IMR-90 (cell line): ENCODE measurements around the gene PTPRH. TPM values are rescaled to one million over a fixed set of nuclear protein-coding genes. Genes with fewer than 3 reads are reported as not detected.

Source experiments
- ATAC-seq: fragments of 200-7000 bp; cut with Tn5 transposase; 2 replicates; pipeline ENCODE4 v1.9.1; 2020; ENCODE audit warnings: low read depth, mild to moderate bottlenecking, moderate library complexity
- BruUV-seq: library from RNA; stranded (reverse); fragments of 400-500 nt; replicated peaks from 2 replicates; lab custom pipeline; 2021; lab: Mats Ljungman, UMichigan
- CTCF ChIA-PET: fragments of 300-600 bp; formaldehyde crosslinking; extraction: SDS; loops from one replicate; lab custom pipeline; 2021; ENCODE audit warnings: antibody characterized with exemption; lab: Yijun Ruan, JAX
- POLR2A ChIA-PET: fragments of 300-600 bp; sonication (Branson Sonifier 250); formaldehyde crosslinking; loops from one replicate; lab custom pipeline; 2022; ENCODE audit warnings: antibody characterized with exemption; ENCODE audit not compliant: unreplicated experiment; lab: Charles Lee
- DNase-seq: peaks from one replicate; pipeline ENCODE4 v3.0.0; 2013
- H2AFZ ChIP-seq: replicated peaks from 2 replicates; pipeline ENCODE3; 2013; ENCODE audit warnings: low read length, mild to moderate bottlenecking; ENCODE audit not compliant: poor library complexity
- H2AK5ac ChIP-seq: 2 replicates; pipeline ENCODE4 v1.6.1; 2013; ENCODE audit warnings: low read depth, low read length, inconsistent platforms
- H2AK9ac ChIP-seq: replicated peaks from 2 replicates; pipeline ENCODE3; 2013; ENCODE audit warnings: mild to moderate bottlenecking, low read depth, low read length, moderate library complexity; ENCODE audit not compliant: poor library complexity
- H2BK120ac ChIP-seq: 2 replicates; pipeline ENCODE4 v1.6.1; 2013; ENCODE audit warnings: low read depth, low read length, inconsistent platforms
- H2BK15ac ChIP-seq: 3 replicates; pipeline ENCODE4 v1.6.1; 2013; ENCODE audit warnings: low read depth, low read length, inconsistent platforms
- H2BK20ac ChIP-seq: 2 replicates; pipeline ENCODE4 v1.6.1; 2013; ENCODE audit warnings: low read depth, mild to moderate bottlenecking, inconsistent platforms, low read length, moderate library complexity
- H2BK5ac ChIP-seq: 2 replicates; pipeline ENCODE4 v1.6.1; 2013; ENCODE audit warnings: mild to moderate bottlenecking, low read depth, low read length, inconsistent platforms; ENCODE audit not compliant: poor library complexity, severe bottlenecking
- H3K14ac ChIP-seq: replicated peaks from 2 replicates; pipeline ENCODE4 v1.6.1; 2013; ENCODE audit warnings: low read depth, low read length, inconsistent platforms
- H3K18ac ChIP-seq: 2 replicates; pipeline ENCODE4 v1.6.1; 2013; ENCODE audit warnings: low read depth, low read length, control low read depth
- H3K23ac ChIP-seq: 2 replicates; pipeline ENCODE4 v1.6.1; 2013; ENCODE audit warnings: low read depth, low read length, inconsistent platforms
- H3K27ac ChIP-seq: 2 replicates; pipeline ENCODE4 v1.5.1; 2013; ENCODE audit warnings: mild to moderate bottlenecking, control low read depth, low read length; ENCODE audit not compliant: insufficient read depth
- H3K27me3 ChIP-seq: 2 replicates; pipeline ENCODE4 v1.6.1; 2013; ENCODE audit warnings: low read length; ENCODE audit not compliant: control insufficient read depth, insufficient read depth
- H3K36me3 ChIP-seq: 2 replicates; pipeline ENCODE4 v1.6.1; 2013; ENCODE audit warnings: low read length, mixed read lengths; ENCODE audit not compliant: control insufficient read depth, insufficient read depth
- H3K4ac ChIP-seq: 2 replicates; pipeline ENCODE4 v1.6.1; 2013; ENCODE audit warnings: low read depth, low read length, inconsistent platforms
- H3K4me1 ChIP-seq: 2 replicates; pipeline ENCODE4 v1.6.1; 2013; ENCODE audit warnings: low read length, mixed read lengths; ENCODE audit not compliant: control insufficient read depth, insufficient read depth
- H3K4me2 ChIP-seq: 2 replicates; pipeline ENCODE4 v1.6.1; 2013; ENCODE audit warnings: low read depth, mild to moderate bottlenecking, control low read depth, low read length, moderate library complexity
- H3K4me3 ChIP-seq: 2 replicates; pipeline ENCODE4 v1.5.1; 2013; ENCODE audit warnings: low read depth, mild to moderate bottlenecking, control low read depth, low read length, moderate library complexity; ENCODE audit not compliant: insufficient read depth
- H3K56ac ChIP-seq: 2 replicates; pipeline ENCODE4 v1.6.1; 2013; ENCODE audit warnings: low read length, inconsistent platforms; ENCODE audit not compliant: insufficient read depth; ENCODE audit errors: extremely low read depth
- H3K79me1 ChIP-seq, 2 experiments: 2 replicates each; pipeline ENCODE4 v1.6.1; 2013; ENCODE audit warnings: low read length in 2 of 2, inconsistent platforms in 1 of 2, low read depth in 1 of 2
- H3K9ac ChIP-seq: 2 replicates; pipeline ENCODE4 v1.6.1; 2013; ENCODE audit warnings: low read depth, low read length, control low read depth
- H3K9me1 ChIP-seq: 2 replicates; pipeline ENCODE4 v1.6.1; 2013; ENCODE audit warnings: low read length, inconsistent platforms; ENCODE audit not compliant: insufficient read depth
- H3K9me3 ChIP-seq: 2 replicates; pipeline ENCODE4 v1.6.1; 2013; ENCODE audit warnings: low read length; ENCODE audit not compliant: control insufficient read depth, insufficient read depth
- H4K20me1 ChIP-seq: 2 replicates; pipeline ENCODE4 v1.6.1; 2013; ENCODE audit warnings: low read length, inconsistent platforms; ENCODE audit not compliant: insufficient read depth
- H4K5ac ChIP-seq: 2 replicates; pipeline ENCODE4 v1.6.1; 2013; ENCODE audit warnings: mild to moderate bottlenecking, low read depth, low read length, control low read depth
- H4K8ac ChIP-seq, 2 experiments: 2 replicates each; pipeline ENCODE4 v1.6.1; 2013; ENCODE audit warnings: low read depth in 2 of 2, low read length in 2 of 2, control low read depth in 1 of 2, inconsistent platforms in 1 of 2
- H4K91ac ChIP-seq: 2 replicates; pipeline ENCODE4 v1.6.1; 2013; ENCODE audit warnings: low read depth, low read length, inconsistent platforms; ENCODE audit not compliant: insufficient read depth
- CEBPB ChIP-seq: IDR thresholded peaks from 2 replicates; pipeline ENCODE4 v1.6.1; 2012; ENCODE audit warnings: low read depth, low read length, improper control_type of control experiment
- CHD1 ChIP-seq: IDR thresholded peaks from 2 replicates; pipeline ENCODE4 v1.6.1; 2012; ENCODE audit warnings: low read depth, low read length, improper control_type of control experiment
- ELK1 ChIP-seq: fragments of 150-350 bp; IDR thresholded peaks from 2 replicates; pipeline ENCODE4 v1.6.1; 2016; ENCODE audit warnings: low read depth, mild to moderate bottlenecking, low read length, moderate library complexity, borderline replicate concordance
- FOS ChIP-seq: fragments of 150-350 bp; IDR thresholded peaks from 2 replicates; pipeline ENCODE4 v1.6.1; 2016; ENCODE audit warnings: low read depth, low read length
- MAZ ChIP-seq: IDR thresholded peaks from 2 replicates; pipeline ENCODE4 v1.6.1; 2012; ENCODE audit warnings: low read depth, mild to moderate bottlenecking, low read length, improper control_type of control experiment, moderate library complexity, borderline replicate concordance
- MXI1 ChIP-seq: IDR thresholded peaks from 2 replicates; pipeline ENCODE4 v1.6.1; 2012; ENCODE audit warnings: low read depth, mild to moderate bottlenecking, low read length, moderate library complexity, borderline replicate concordance
- NFE2L2 ChIP-seq: fragments of 150-350 bp; IDR thresholded peaks from 2 replicates; pipeline ENCODE4 v1.6.1; 2016; ENCODE audit warnings: low read depth, mild to moderate bottlenecking, low read length
- POLR2A ChIP-seq: IDR thresholded peaks from 2 replicates; pipeline ENCODE4 v1.6.1; 2012; ENCODE audit warnings: mild to moderate bottlenecking, low read depth, low read length
- RAD21 ChIP-seq: IDR thresholded peaks from 2 replicates; pipeline ENCODE4 v1.6.1; 2012; ENCODE audit warnings: low read length, improper control_type of control experiment
- SMC3 ChIP-seq: fragments of 150-350 bp; IDR thresholded peaks from 2 replicates; pipeline ENCODE4 v1.6.1; 2016; ENCODE audit warnings: low read depth, mild to moderate bottlenecking, antibody characterized with exemption, low read length, moderate library complexity
- WGBS, 2 experiments: methylation state at CpG; one replicate each; pipeline versions ENCODE4 v1.1.5 to v1.1.7; 2013; ENCODE audit warnings: missing lambda C conversion rate in 2 of 2; ENCODE audit not compliant: insufficient read length in 1 of 2; ENCODE audit errors: extremely low coverage in 2 of 2; 5-methylcytosine and 5-hydroxymethylcytosine counted together
- dilution Hi-C: fragments of 300-500 bp; cut with HindIII; formaldehyde crosslinking; loops from one replicate; pipeline ENCODE4 v1.14.3; 2018; ENCODE audit warnings: low sequenced_read_pairs; ENCODE audit not compliant: unreplicated experiment
- in situ Hi-C: fragments of 300-500 bp; cut with MboI; formaldehyde crosslinking; loops from 3 replicates; pipeline ENCODE4 v1.14.3; 2019; ENCODE audit warnings: low sequenced_read_pairs, inconsistent platforms, mixed read lengths
- intact Hi-C: fragments of 100-400 bp; cut with micrococcal nuclease; formaldehyde crosslinking; loops from 2 replicates; pipeline ENCODE4 v1.10.0; 2022
- polyA plus RNA-seq, 3 experiments: library from polyadenylated mRNA; depleted of rRNA; stranded (reverse); fragments of >200 nt; gene quantifications; 2 replicates each; pipeline ENCODE4 v1.2.3, GENCODE V29; 2012; ENCODE audit warnings: low replicate concordance in 1 of 3
- total RNA-seq: library from RNA; depleted of rRNA; stranded (reverse); fragments of >200 nt; gene quantifications from 2 replicates; pipeline ENCODE4 v1.2.3, GENCODE V29; 2012
- TF ChIP-seq, protein P1 (sequence below): fragments of 150-350 bp; IDR thresholded peaks from 2 replicates; pipeline ENCODE4 v1.6.1; 2017; ENCODE audit warnings: mild to moderate bottlenecking, antibody characterized with exemption, low read length, low read depth

PTPRH gene
- total and polyA plus RNA-seq, 2 of the 4 experiments (the other 2 are of a cell fraction): 1.3 to 3.4 TPM

GRCh38 chr19:55227241-55228014, 18.1 kb upstream of the PTPRH start:
- WGBS, 2 experiments: 96% methylated on average over 15 of the region's 25 CpGs; no CpG with 5 or more reads in 1 of the 2 experiments
- Histone ChIP-seq H3K18ac (no peak overlapping the region), H3K4me2 (no peak overlapping the region), H3K23ac (no peak overlapping the region), H2BK120ac (no peak overlapping the region), H3K4me1 (no peaks in the 10 kb centered on the region), H2BK20ac (no peak overlapping the region), H3K79me1 (peaks cover 0 to 3% of the 10 kb centered on the region in 2 experiments; a peak in 1 of 4 replicates), H3K36me3 (peaks cover 45% of the 10 kb centered on the region), H4K20me1 (peaks cover 11% of the 10 kb centered on the region), H4K8ac (no peak overlapping the region), H4K5ac (no peak overlapping the region), H2BK5ac (no peak overlapping the region), H3K27me3 (no peaks in the 10 kb centered on the region), H3K9ac (no peak overlapping the region), H2AFZ (no peak overlapping the region), H2AK5ac (no peak overlapping the region), H3K4me3 (no peak overlapping the region), H3K9me1 (0 out of 2 replicates have a peak, but pooled peaks cover 6% of the 10 kb centered on the region), H3K56ac (no peak overlapping the region), H3K14ac (no peak overlapping the region), H3K4ac (no peak overlapping the region), H4K91ac (no peak overlapping the region), H2BK15ac (no peak overlapping the region), H3K27ac (no peak overlapping the region), H2AK9ac (no peak overlapping the region), H3K9me3 (no peaks in the 10 kb centered on the region)
- dilution Hi-C loops: no loop called here
- POLR2A ChIA-PET: no interaction called here
- ATAC-seq (no peak), DNase-seq (no peak)
- BruUV-seq: no TSS peak
- TF ChIP-seq, protein P1, sequence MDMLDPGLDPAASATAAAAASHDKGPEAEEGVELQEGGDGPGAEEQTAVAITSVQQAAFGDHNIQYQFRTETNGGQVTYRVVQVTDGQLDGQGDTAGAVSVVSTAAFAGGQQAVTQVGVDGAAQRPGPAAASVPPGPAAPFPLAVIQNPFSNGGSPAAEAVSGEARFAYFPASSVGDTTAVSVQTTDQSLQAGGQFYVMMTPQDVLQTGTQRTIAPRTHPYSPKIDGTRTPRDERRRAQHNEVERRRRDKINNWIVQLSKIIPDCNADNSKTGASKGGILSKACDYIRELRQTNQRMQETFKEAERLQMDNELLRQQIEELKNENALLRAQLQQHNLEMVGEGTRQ: no peak
- TF ChIP-seq SMC3 (no peak), FOS (no peak), MXI1 (no peak), CHD1 (no peak), MAZ (no peak), RAD21 (no peak), CEBPB (no peak), POLR2A (no peak), ELK1 (no peak), NFE2L2 (no peak)
- CTCF ChIA-PET: no interaction called here
- intact Hi-C loops: no loop called here
- in situ Hi-C loops: no loop called here
